Right lobe of liver (tissue), 6 donors: ENCODE results near the gene SH3BP2. TPM values are rescaled to one million over a fixed set of nuclear protein-coding genes. Genes with fewer than 3 reads are reported as not detected.
A peak's percentile ranks its signal among the peaks of the same experiment; 100 is the strongest.

Source experiments
- ATAC-seq, 4 donors: fragments of 200-7000 bp; cut with Tn5 transposase; one replicate each; pipeline ENCODE4 v1.9.1; 2020; ENCODE audit warnings: mild to moderate bottlenecking in 4 of 4, moderate library complexity in 4 of 4
- DNase-seq, 3 donors: peaks; one replicate each; pipeline ENCODE4 v3.0.0-alpha.2; 2020
- H3K27ac ChIP-seq, 3 donors: fragments of 200-600 bp; one replicate each; pipeline ENCODE4 v1.8.0; 2022
- H3K27me3 ChIP-seq, 2 donors: fragments of 200-600 bp; one replicate each; pipeline ENCODE4 v1.8.0; 2022
- H3K36me3 ChIP-seq, 4 donors: fragments of 200-600 bp; sonication (generic) in 1 of 4; one replicate each; pipeline versions ENCODE4 v1.5.1 to v1.8.0; 2017 to 2022; ENCODE audit warnings: control low read depth in 1 of 4
- H3K4me1 ChIP-seq, 4 donors: fragments of 200-600 bp; sonication (generic) in 1 of 4; one replicate each; pipeline versions ENCODE4 v1.5.1 to v1.8.0; 2017 to 2022; ENCODE audit warnings: control low read depth in 1 of 4
- H3K4me3 ChIP-seq, 3 donors: fragments of 200-600 bp; one replicate each; pipeline ENCODE4 v1.8.0; 2022
- H3K9me3 ChIP-seq, 4 donors: fragments of 200-600 bp; sonication (generic) in 1 of 4; one replicate each; pipeline versions ENCODE4 v1.5.1 to v1.8.0; 2017 to 2022; ENCODE audit warnings: control low read depth in 1 of 4
- POLR2A ChIP-seq: fragments of 450-650 bp; IDR thresholded peaks from one replicate; pipeline ENCODE4 v1.6.1; 2017; ENCODE audit warnings: antibody characterized with exemption, mild to moderate bottlenecking
- WGBS: methylation state at CpG from one replicate; pipeline ENCODE4 v1.1.6; 2018; ENCODE audit warnings: low coverage, low lambda C conversion rate; ENCODE audit not compliant: insufficient coverage; ENCODE audit errors: missing lambda C conversion rate; 5-methylcytosine and 5-hydroxymethylcytosine counted together
- intact Hi-C, 2 donors: fragments of 100-400 bp; cut with DNase I; formaldehyde crosslinking; loops; one replicate each; pipeline versions ENCODE4 v1.11.2 to v1.14.1; 2022
- total RNA-seq, 6 experiments: library from RNA; depleted of rRNA in 2 of 6; stranded (reverse); fragments of >200 nt in 2 of 6; fragmentation: NEBNext Ultra II Directional in 3 of 6; extraction: Animal tissue kit (Norgen Biotek cat#: 25700) in 3 of 6; gene quantifications; one replicate each; pipeline versions ENCODE4 v1.1.0 to v1.2.4, GENCODE V29; 2016 to 2023
- TF ChIP-seq, protein P1 (sequence below), 4 donors: fragments of 200-600 bp in 3 of 4; fragments of 450-650 bp in 1 of 4; IDR thresholded peaks; one replicate each; pipeline versions ENCODE4 v1.5.1 to v1.8.0; 2016 to 2022; ENCODE audit warnings: antibody characterized with exemption in 4 of 4, mild to moderate bottlenecking in 2 of 4
- donor health status: DM: no; HTN: yes; CAD: no.
- donor health status: DM: no; HTN: no; CAD: no.
- donor health status: DM: no; HTN: no; CAD: no.
- donor health status: DM: no; HTN: yes; CAD: no.
- donor health status: DM: no; HTN: yes; CAD: no.

The SH3BP2 gene
- total RNA-seq, 6 experiments from 2014 or later, result 34.9 to 51.8 (median 40.7) TPM

- Histone ChIP-seq H3K9me3 (no peaks in the 10 kb centered on the region), H3K4me1 (peaks cover 2 to 74% (median 33%) of the 10 kb centered on the region in 4 donors), H3K36me3 (peaks cover 0 to 2% (median 0%) of the 10 kb centered on the region in 4 donors), H3K27me3 (no peaks in the 10 kb centered on the region), H3K27ac (peak overlapping the region; percentile 54 to 81 (median 62)), H3K4me3 (peak overlapping the region in 2 of 3 donors; percentile 3 to 24)
- WGBS, result 35% methylated on average over 8 of the region's 23 CpGs
- intact Hi-C loops, result no loop called here
- DNase-seq (peak; percentile 42 to 64 (median 50)), ATAC-seq (no peak)
- TF ChIP-seq POLR2A, result no peak
- TF ChIP-seq, protein P1, sequence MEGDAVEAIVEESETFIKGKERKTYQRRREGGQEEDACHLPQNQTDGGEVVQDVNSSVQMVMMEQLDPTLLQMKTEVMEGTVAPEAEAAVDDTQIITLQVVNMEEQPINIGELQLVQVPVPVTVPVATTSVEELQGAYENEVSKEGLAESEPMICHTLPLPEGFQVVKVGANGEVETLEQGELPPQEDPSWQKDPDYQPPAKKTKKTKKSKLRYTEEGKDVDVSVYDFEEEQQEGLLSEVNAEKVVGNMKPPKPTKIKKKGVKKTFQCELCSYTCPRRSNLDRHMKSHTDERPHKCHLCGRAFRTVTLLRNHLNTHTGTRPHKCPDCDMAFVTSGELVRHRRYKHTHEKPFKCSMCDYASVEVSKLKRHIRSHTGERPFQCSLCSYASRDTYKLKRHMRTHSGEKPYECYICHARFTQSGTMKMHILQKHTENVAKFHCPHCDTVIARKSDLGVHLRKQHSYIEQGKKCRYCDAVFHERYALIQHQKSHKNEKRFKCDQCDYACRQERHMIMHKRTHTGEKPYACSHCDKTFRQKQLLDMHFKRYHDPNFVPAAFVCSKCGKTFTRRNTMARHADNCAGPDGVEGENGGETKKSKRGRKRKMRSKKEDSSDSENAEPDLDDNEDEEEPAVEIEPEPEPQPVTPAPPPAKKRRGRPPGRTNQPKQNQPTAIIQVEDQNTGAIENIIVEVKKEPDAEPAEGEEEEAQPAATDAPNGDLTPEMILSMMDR (IDR thresholded peaks at IDR 0.05), result no peak
These were observed 7.2 kb downstream of the SH3BP2 start for GRCh38 chr4:2799971-2800690.

DNA sequence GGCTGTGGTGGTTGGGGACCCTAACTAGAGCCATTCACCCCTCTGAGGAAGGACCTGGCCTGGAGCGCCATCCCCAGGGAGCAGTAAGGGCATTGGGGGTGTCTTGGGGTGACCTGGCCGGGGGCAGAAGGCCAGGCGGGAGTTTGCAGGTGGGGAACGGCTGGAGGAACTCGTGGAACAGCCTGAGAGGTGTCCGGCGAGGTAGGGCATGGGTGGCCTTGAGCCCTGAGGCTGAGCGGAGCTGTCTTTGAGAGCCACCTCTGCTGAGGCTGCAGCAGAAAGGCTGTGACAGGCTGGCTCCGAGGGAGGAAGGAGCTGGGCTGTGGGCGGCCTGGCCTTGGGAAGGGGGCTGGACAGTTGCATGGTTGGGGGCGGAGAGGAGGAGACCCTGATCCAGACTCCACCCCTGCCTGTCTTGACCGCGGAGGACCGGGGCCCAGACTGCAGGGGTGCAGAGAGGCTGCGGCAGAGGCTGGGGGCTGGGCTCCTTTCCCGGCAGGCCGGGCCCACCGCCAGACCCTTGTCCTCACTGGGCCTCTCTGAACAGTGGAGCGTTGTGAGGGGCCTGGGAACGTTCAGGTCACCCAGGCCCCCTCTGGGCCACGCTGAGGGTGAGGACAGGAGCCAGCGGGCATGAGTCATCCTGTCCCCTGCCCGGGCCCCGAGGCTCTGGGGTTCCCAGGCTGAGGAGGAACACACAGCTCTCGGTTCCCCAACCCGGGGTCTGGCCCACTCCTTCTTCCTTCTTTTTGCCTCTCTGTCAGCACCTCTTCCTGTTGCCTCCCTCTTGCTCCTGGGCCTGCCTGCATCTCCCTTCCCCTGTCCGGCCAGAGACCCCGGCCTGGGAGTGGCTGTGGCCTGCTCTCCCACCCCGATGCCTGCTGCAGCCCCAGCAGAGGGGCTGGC, 8.1 kb downstream of the SH3BP2 start:
- Histone ChIP-seq H3K9me3 (no peaks in the 10 kb centered on the region), H3K4me3 (peak overlapping the region in 1 of 3 donors; percentile 24), H3K27ac (peak overlapping the region; percentile 53 to 81 (median 54)), H3K27me3 (no peaks in the 10 kb centered on the region), H3K4me1 (peaks cover 2 to 74% (median 33%) of the 10 kb centered on the region in 4 donors), H3K36me3 (peaks cover 0 to 2% (median 0%) of the 10 kb centered on the region in 4 donors)
- TF ChIP-seq, protein P1 (IDR thresholded peaks at IDR 0.05), result no peak
- peak; percentile 53 for TF ChIP-seq POLR2A
- intact Hi-C loops, result no loop called here
- WGBS, result 40% methylated on average over 16 of the region's 29 CpGs
- ATAC-seq (peak; percentile 43 to 65 (median 49)), DNase-seq (peak; percentile 70 to 86 (median 81))

GRCh38 chr4:2802618-2803531, 10.0 kb downstream of the SH3BP2 start:
- intact Hi-C loops, result no loop called here
- no peak overlapping the region for H3K4me3 ChIP-seq
- no peak for TF ChIP-seq POLR2A
- TF ChIP-seq, protein P1 (IDR thresholded peaks at IDR 0.05), result no peak
- no peaks in the 10 kb centered on the region for H3K27me3 ChIP-seq
- DNase-seq (peak; percentile 20 to 53 (median 44)), ATAC-seq (no peak)
- H3K4me1 ChIP-seq, result peaks cover 2 to 70% (median 23%) of the 10 kb centered on the region in 4 donors
- H3K9me3 ChIP-seq, result no peaks in the 10 kb centered on the region
- no peak overlapping the region for H3K27ac ChIP-seq
- H3K36me3 ChIP-seq, result no peaks in the 10 kb centered on the region
- 67% methylated on average over 3 of the region's 27 CpGs for WGBS
